Endothelial cell of umbilical vein (primary cell): ENCODE measurements around the gene ZNF507. TPM values are rescaled to one million over a fixed set of nuclear protein-coding genes. Genes with fewer than 3 reads are reported as not detected.

Experiments used
- BruUV-seq: library from RNA; stranded (reverse); fragments of 400-500 nt; replicated peaks from 2 replicates; lab custom pipeline; 2021; lab: Mats Ljungman, UMichigan
- CTCF ChIA-PET: fragments of 300-600, 350-600 bp; sonication (Branson Sonifier 250); formaldehyde crosslinking; loops from one replicate; lab custom pipeline; 2021; ENCODE audit warnings: antibody characterized with exemption, inconsistent platforms; lab: Charles Lee
- POLR2A ChIA-PET: fragments of 300-600, 350-600 bp; sonication (Branson Sonifier 250); formaldehyde crosslinking; loops from one replicate; lab custom pipeline; 2021; ENCODE audit warnings: antibody characterized with exemption, inconsistent platforms; lab: Charles Lee
- DNase-seq: peaks from one replicate; pipeline ENCODE4 v3.0.0-alpha.2; 2011; ENCODE audit warnings: low read depth, low spot score
- FAIRE-seq: peaks from 2 replicates; lab custom pipeline; 2011; peaks lifted over from hg19 to GRCh38; lab: Jason Lieb, UNC
- H2AFZ ChIP-seq: 2 replicates; pipeline ENCODE4 v1.6.0; 2012; ENCODE audit warnings: low read depth, low read length, control low read depth, inconsistent platforms
- H3K27ac ChIP-seq: 2 replicates; pipeline ENCODE4 v1.5.1; 2011; ENCODE audit warnings: low read depth, mild to moderate bottlenecking, control low read depth, low read length, moderate library complexity; ENCODE audit not compliant: insufficient read depth
- H3K27me3 ChIP-seq, 2 experiments: 2 replicates each; pipeline versions ENCODE4 v1.6.0 to v1.6.1; 2011; ENCODE audit warnings: low read length in 2 of 2, mixed read lengths in 1 of 2; ENCODE audit not compliant: control insufficient read depth in 2 of 2, insufficient read depth in 2 of 2
- H3K36me3 ChIP-seq, 2 experiments: 2 replicates in 1 of 2; 3 replicates in 1 of 2; pipeline ENCODE4 v1.5.1; 2011; ENCODE audit warnings: low read length in 2 of 2, mild to moderate bottlenecking in 1 of 2, moderate library complexity in 1 of 2; ENCODE audit not compliant: control insufficient read depth in 2 of 2, insufficient read depth in 2 of 2; ENCODE audit errors: extremely low read depth in 1 of 2
- H3K4me1 ChIP-seq: 3 replicates; pipeline ENCODE4 v1.5.1; 2011; ENCODE audit warnings: mild to moderate bottlenecking, low read length; ENCODE audit not compliant: control insufficient read depth, insufficient read depth; ENCODE audit errors: extremely low read depth
- H3K4me2 ChIP-seq: 2 replicates; pipeline ENCODE4 v1.6.1; 2011; ENCODE audit warnings: low read length, control low read depth, mixed read lengths; ENCODE audit not compliant: insufficient read depth
- H3K4me3 ChIP-seq, 3 experiments: fragments of 200-600 bp in 1 of 3; sonication (generic), shearing (Covaris generic) in 1 of 3; replicated peaks in 1 of 3; 2 replicates each; pipeline ENCODE4 v1.5.1; 2011 to 2016; ENCODE audit warnings: control low read depth in 3 of 3, low read length in 3 of 3, mild to moderate bottlenecking in 2 of 3, inconsistent platforms in 1 of 3, low read depth in 1 of 3, moderate library complexity in 1 of 3; ENCODE audit not compliant: insufficient read depth in 1 of 3
- H3K79me2 ChIP-seq: 2 replicates; pipeline ENCODE4 v1.6.0; 2012; ENCODE audit warnings: low read length, inconsistent platforms; ENCODE audit not compliant: control insufficient read depth, insufficient read depth
- H3K9ac ChIP-seq: replicated peaks from 2 replicates; pipeline ENCODE3; 2011; ENCODE audit warnings: low read length, control low read depth; ENCODE audit not compliant: insufficient read depth; ENCODE audit errors: extremely low read depth
- H3K9me1 ChIP-seq: replicated peaks from 3 replicates; pipeline ENCODE4 v1.6.0; 2011; ENCODE audit warnings: mild to moderate bottlenecking, low read length; ENCODE audit not compliant: control insufficient read depth, insufficient read depth; ENCODE audit errors: extremely low read depth
- H3K9me3 ChIP-seq: replicated peaks from 2 replicates; pipeline ENCODE4 v1.5.1; 2012; ENCODE audit warnings: low read length, inconsistent platforms; ENCODE audit not compliant: control insufficient read depth, insufficient read depth
- H4K20me1 ChIP-seq: replicated peaks from 2 replicates; pipeline ENCODE3; 2011; ENCODE audit warnings: mild to moderate bottlenecking, low read length; ENCODE audit not compliant: control insufficient read depth, insufficient read depth; ENCODE audit errors: extremely low read depth
- CTCF ChIP-seq, 2 donors: IDR thresholded peaks; 1 replicate in 1 of 2; 2 replicates in 1 of 2; pipeline ENCODE4 v1.5.1; 2011; ENCODE audit warnings: low read length in 2 of 2, mild to moderate bottlenecking in 2 of 2, moderate library complexity in 2 of 2, control low read depth in 1 of 2, inconsistent platforms in 1 of 2, low read depth in 1 of 2; ENCODE audit not compliant: insufficient read depth in 1 of 2; ENCODE audit errors: extremely low read depth in 1 of 2
- EZH2 ChIP-seq: IDR thresholded peaks from 2 replicates; pipeline ENCODE4 v1.6.1; 2012; ENCODE audit warnings: borderline replicate concordance, low read depth, mild to moderate bottlenecking, moderate library complexity, low read length, inconsistent platforms; ENCODE audit not compliant: severe bottlenecking
- FOS ChIP-seq: IDR thresholded peaks from 2 replicates; pipeline ENCODE4 v1.6.1; 2011; ENCODE audit warnings: mild to moderate bottlenecking, low read length, moderate library complexity, borderline replicate concordance; ENCODE audit not compliant: insufficient read depth
- GATA2 ChIP-seq: IDR thresholded peaks from 2 replicates; pipeline ENCODE4 v1.7.0; 2011; ENCODE audit warnings: low read depth, mild to moderate bottlenecking, moderate library complexity, mixed read lengths, low read length; ENCODE audit not compliant: insufficient read length, insufficient read depth
- JUN ChIP-seq: IDR thresholded peaks from 2 replicates; pipeline ENCODE4 v1.6.1; 2011; ENCODE audit warnings: borderline replicate concordance, low read depth; ENCODE audit not compliant: insufficient read length, insufficient read depth
- MAX ChIP-seq: IDR thresholded peaks from 2 replicates; pipeline ENCODE4 v1.6.1; 2011; ENCODE audit not compliant: insufficient read depth, insufficient read length
- MYC ChIP-seq: IDR thresholded peaks from one replicate; pipeline ENCODE4 v1.6.1; 2011; ENCODE audit warnings: mild to moderate bottlenecking, low read depth, low read length
- POLR2A ChIP-seq: IDR thresholded peaks from 2 replicates; pipeline ENCODE4 v1.6.1; 2012; ENCODE audit warnings: low read depth, mild to moderate bottlenecking, control low read depth, low read length
- POLR2AphosphoS5 ChIP-seq: IDR thresholded peaks from 2 replicates; pipeline ENCODE4 v1.6.1; 2012; ENCODE audit warnings: low read depth, mild to moderate bottlenecking, control low read depth, low read length, moderate library complexity; ENCODE audit not compliant: insufficient read depth
- dilution Hi-C: fragments of 300-500 bp; cut with MboI; formaldehyde crosslinking; loops from one replicate; pipeline ENCODE4 v1.15.0; 2019; ENCODE audit warnings: low sequenced_read_pairs; ENCODE audit not compliant: extremely low pct_ligation_motif_present
- intact Hi-C: fragments of 100-400 bp; cut with micrococcal nuclease; formaldehyde crosslinking; loops from one replicate; pipeline ENCODE4 v1.10.0; 2022
- polyA plus RNA-seq, 4 experiments: library from polyadenylated mRNA; depleted of rRNA in 3 of 4; stranded (reverse) in 3 of 4; unstranded in 1 of 4; fragments of >200 nt; gene quantifications; 2 replicates each; pipeline versions ENCODE4 v1.2.1 to v1.2.3, GENCODE V29; 2011 to 2012; ENCODE audit warnings: missing spikeins in 1 of 4
- total RNA-seq: library from RNA; stranded (reverse); gene quantifications from 2 replicates; pipeline ENCODE4 v1.2.3, GENCODE V29; 2021

ZNF507 gene
- total and polyA plus RNA-seq, 2 donors (not counting 3 experiments of a cell fraction or from before 2014, with no cell fraction given) = 6.8 to 23.0 TPM

- CTCF ChIA-PET = no interaction called here
These were observed 91.3 kb downstream of the ZNF507 start for GRCh38 chr19:32436692-32437091.

More at GRCh38 chr19:32436692-32437091, 91.3 kb downstream of the ZNF507 start:
- dilution Hi-C loops (no loop called here), intact Hi-C loops (no loop called here)
- Histone ChIP-seq H3K27me3 (no peaks in the 10 kb centered on the region), H3K36me3 (peaks cover 0 to 7% of the 10 kb centered on the region in 2 experiments), H3K4me3 (no peak overlapping the region), H3K9me1 (no peaks in the 10 kb centered on the region), H2AFZ (no peak overlapping the region), H3K79me2 (no peaks in the 10 kb centered on the region), H3K9me3 (no peaks in the 10 kb centered on the region), H3K4me2 (no peak overlapping the region), H4K20me1 (no peaks in the 10 kb centered on the region), H3K27ac (no peak overlapping the region), H3K4me1 (no peaks in the 10 kb centered on the region), H3K9ac (no peak overlapping the region)
- TF ChIP-seq MAX (no peak), FOS (no peak), POLR2A (no peak), CTCF (IDR thresholded peaks at IDR 0.05; ENCODE audit: extremely low read depth in 1 of 2, insufficient read depth in 1 of 2, low read depth in 1 of 2, low read length in 2 of 2) (no peak), MYC (no peak), JUN (no peak), POLR2AphosphoS5 (no peak), EZH2 (no peak), GATA2 (no peak)
- POLR2A ChIA-PET = interaction anchor here (0.6 kb wide), 1 partner anchor 31 kb away, joined by 8 read pairs; the partner anchor contains the start of gene DPY19L3
- no peak for DNase-seq
- no TSS peak for BruUV-seq
- FAIRE-seq = no peak
